ENCODE measurements around the gene ROS1. TPM values are rescaled to one million over a fixed set of nuclear protein-coding genes. Genes with fewer than 3 reads are reported as not detected.

Gene ROS1
- total RNA-seq, 1 experiment from 2014 or later = not detected

GRCh38 chr6:117311726-117312125 lies 114.0 kb downstream of the ROS1 start:
- Histone ChIP-seq H3K9ac (ENCODE audit: extremely low read depth, insufficient read length, low read length) (no peak overlapping the region), H3K56ac (ENCODE audit: insufficient read length, low read depth, low read length) (no peak overlapping the region), H3K23ac (ENCODE audit: insufficient read length, low read depth, low read length) (no peak overlapping the region), H3K18ac (ENCODE audit: insufficient read length, low read depth, low read length) (no peak overlapping the region), H2AK5ac (ENCODE audit: insufficient read length, low read length) (no peak overlapping the region), H3K14ac (ENCODE audit: insufficient read depth, low read length) (no peak overlapping the region), H4K5ac (ENCODE audit: insufficient read length, low read depth, low read length) (no peak overlapping the region), H2BK120ac (ENCODE audit: low read depth, low read length, poor library complexity, severe bottlenecking) (no peak overlapping the region), H3K27me3 (ENCODE audit: insufficient read depth, low read length) (no peaks in the 10 kb centered on the region), H3K23me2 (ENCODE audit: insufficient read length, low read depth, low read length, poor library complexity, severe bottlenecking) (no peaks in the 10 kb centered on the region), H3K27ac (ENCODE audit: insufficient read length, low read depth, low read length) (no peak overlapping the region), H3T11ph (ENCODE audit: low read length) (no peak overlapping the region), H3K9me3 (ENCODE audit: control insufficient read depth, low read depth, low read length) (no peaks in the 10 kb centered on the region), H3K4me1 (ENCODE audit: insufficient read depth, low read length) (no peaks in the 10 kb centered on the region), H4K8ac (replicated peaks; ENCODE audit: insufficient read length, low read depth, low read length) (no peak overlapping the region), H3K79me2 (ENCODE audit: insufficient read depth, low read length) (no peaks in the 10 kb centered on the region), H2AFZ (ENCODE audit: low read length) (no peak overlapping the region), H4K20me1 (ENCODE audit: control insufficient read depth, insufficient read depth, insufficient read length) (no peaks in the 10 kb centered on the region), H4K91ac (ENCODE audit: insufficient read length, low read depth, low read length) (no peak overlapping the region), H2BK12ac (ENCODE audit: insufficient read length, low read depth, low read length) (no peak overlapping the region), H3K4me2 (ENCODE audit: insufficient read depth, insufficient read length, low read length) (no peak overlapping the region), H2BK5ac (ENCODE audit: insufficient read length, low read length) (no peak overlapping the region), H3K79me1 (ENCODE audit: insufficient read depth, low read depth, low read length, poor library complexity, severe bottlenecking) (no peaks in the 10 kb centered on the region), H3K4ac (ENCODE audit: low read depth, low read length) (no peak overlapping the region), H2BK20ac (ENCODE audit: low read depth, low read length, poor library complexity, severe bottlenecking) (no peak overlapping the region), H2BK15ac (ENCODE audit: low read depth, low read length) (no peak overlapping the region)
- WGBS (ENCODE audit: extremely low coverage, insufficient read length, low lambda C conversion rate) = no CpG with 5 or more reads among the region's 1 CpG
- no peaks in the 10 kb centered on the region; the same call in 1 of the 2 replicates for H3K27me3 Mint-ChIP-seq (ENCODE audit: low read depth)
- H3K36me3 Mint-ChIP-seq (ENCODE audit: insufficient read depth in 1 of 3, low read depth in 3 of 3) = no peaks in the 10 kb centered on the region
- H3K4me1 Mint-ChIP-seq = peaks cover 5 to 6% of the 10 kb centered on the region in 2 experiments
- no peak overlapping the region for H3K4me3 Mint-ChIP-seq
- no peaks in the 10 kb centered on the region for H3K9me3 Mint-ChIP-seq
- DNase-seq = no peak
- TF ChIP-seq CTCF (conservative IDR thresholded peaks at IDR 0.05) = no peak
- H3K27ac Mint-ChIP-seq = peak overlapping the region in 1 of 3 experiments; percentile 8; a peak in 1 of 7 replicates
